Measurements from ENCODE around the gene PICK1. TPM values are rescaled to one million over a fixed set of nuclear protein-coding genes. Genes with fewer than 3 reads are reported as not detected.

Gene PICK1
- total and polyA plus RNA-seq, 2 of the 8 experiments (the other 6 are each of a cell fraction or from before 2014, with no cell fraction given) = 20.4 to 22.9 TPM

GRCh38 chr22:38073150-38074130, 16.2 kb downstream of the PICK1 start:
- FAIRE-seq = no peak
- no peak for DNase-seq (ENCODE audit: low read depth in 1 of 2, low spot score in 2 of 2)
- peaks cover 3 to 13% (median 8%) of the 10 kb centered on the region in 4 experiments; a peak in 7 of 8 replicates for H3K36me3 ChIP-seq (ENCODE audit: control insufficient read depth in 2 of 4, insufficient read depth in 4 of 4, low read length in 3 of 4)

More at GRCh38 chr22:38073150-38074130, 16.2 kb downstream of the PICK1 start:
- Histone ChIP-seq H3K4me3 (ENCODE audit: extremely low read depth in 1 of 4, insufficient read depth in 2 of 4, low read depth in 3 of 4, low read length in 4 of 4) (no peak overlapping the region), H4K91ac (replicated peaks; ENCODE audit: insufficient read length, low read length) (no peak overlapping the region), H2AFZ (ENCODE audit: low read length) (no peak overlapping the region), H2BK12ac (ENCODE audit: low read depth, low read length) (no peak overlapping the region), H3K4me1 (replicated peaks in 1 of 4; ENCODE audit: control insufficient read depth in 3 of 4, insufficient read depth in 4 of 4, low read length in 3 of 4) (no peaks in the 10 kb centered on the region), H4K5ac (ENCODE audit: insufficient read length, low read depth, low read length) (no peak overlapping the region), H2BK120ac (replicated peaks; ENCODE audit: low read depth, low read length) (no peak overlapping the region), H3K27ac (ENCODE audit: low read depth, low read length) (no peak overlapping the region), H2AK5ac (ENCODE audit: low read depth, low read length) (no peak overlapping the region), H2BK15ac (ENCODE audit: low read length) (no peak overlapping the region), H2BK5ac (ENCODE audit: low read depth, low read length) (no peak overlapping the region), H3K9ac (replicated peaks in 1 of 4; ENCODE audit: extremely low read depth in 1 of 4, low read depth in 3 of 4, low read length in 3 of 4) (no peak overlapping the region), H3K56ac (replicated peaks; ENCODE audit: insufficient read length, low read depth, low read length) (no peak overlapping the region), H3K23ac (ENCODE audit: insufficient read length) (no peak overlapping the region), H3K23me2 (ENCODE audit: low read depth, low read length) (no peaks in the 10 kb centered on the region), H3K9me3 (ENCODE audit: insufficient read depth in 2 of 2, low read depth in 1 of 2, low read length in 1 of 2) (no peaks in the 10 kb centered on the region), H4K8ac (ENCODE audit: extremely low read depth, insufficient read depth, low read length) (no peak overlapping the region), H3K79me2 (ENCODE audit: control insufficient read depth in 1 of 2, insufficient read depth in 2 of 2, low read length in 2 of 2) (no peaks in the 10 kb centered on the region), H3K4ac (replicated peaks; ENCODE audit: insufficient read length, low read depth, low read length) (no peak overlapping the region), H4K20me1 (replicated peaks in 1 of 2; ENCODE audit: control insufficient read depth in 1 of 2, insufficient read depth in 2 of 2, low read length in 2 of 2) (peaks cover 0 to 6% of the 10 kb centered on the region in 2 experiments), H2BK20ac (ENCODE audit: low read length) (no peak overlapping the region), H3K27me3 (replicated peaks in 1 of 4; ENCODE audit: control insufficient read depth in 3 of 4, extremely low read depth in 1 of 4, insufficient read depth in 3 of 4, low read length in 3 of 4) (no peaks in the 10 kb centered on the region), H3K4me2 (ENCODE audit: insufficient read depth in 1 of 2, low read depth in 2 of 2, low read length in 2 of 2) (no peak overlapping the region), H3K18ac (ENCODE audit: extremely low read depth, low read length) (no peak overlapping the region), H3K79me1 (ENCODE audit: low read depth, low read length) (no peaks in the 10 kb centered on the region), H3K14ac (ENCODE audit: insufficient read length) (no peak overlapping the region)
- 89% methylated on average over 27 of the region's 28 CpGs; no CpG with 5 or more reads in 1 of the 2 experiments for WGBS, 2 experiments (ENCODE audit: extremely low coverage in 1 of 2, insufficient coverage in 1 of 2, insufficient read length in 1 of 2, insufficient replicate concordance in 2 of 2, low coverage in 1 of 2, low lambda C conversion rate in 2 of 2, missing lambda C conversion rate in 1 of 2)
- ChIA-PET CTCF (ENCODE audit: partially characterized antibody) (interaction anchor here (0.5 to 12.5 kb wide), 24 partner anchors 8 to 544 kb away, joined by 3 to 264 read pairs (median 4); partner anchors contain the start of genes PICK1 and SLC16A8), POLR2A (ENCODE audit: partially characterized antibody) (interaction anchor here (0.6 to 1.6 kb wide), 6 partner anchors 11 to 130 kb away, joined by 3 to 5 read pairs (median 4); partner anchors contain the start of genes PICK1 and SLC16A8)
- TF ChIP-seq TBP (IDR thresholded peaks at IDR 0.05; ENCODE audit: low read depth, low read length) = no peak
- TF ChIP-seq FOSL1 (IDR thresholded peaks at IDR 0.05; ENCODE audit: insufficient read depth, low read depth, low read length) = no peak
- no peak for TF ChIP-seq RBBP5 (IDR thresholded peaks at IDR 0.05; ENCODE audit: borderline replicate concordance, low read depth, low read length)
- no peak for TF ChIP-seq ZNF274 (IDR thresholded peaks at IDR 0.05; ENCODE audit: borderline replicate concordance, extremely low read depth, low read length)
- no peak for TF ChIP-seq BCL11A (IDR thresholded peaks at IDR 0.05; ENCODE audit: low read depth in 2 of 2, low read length in 2 of 2)
- no peak for TF ChIP-seq SIN3A (conservative IDR thresholded peaks at IDR 0.05 in 1 of 2, IDR thresholded peaks at IDR 0.05 in 1 of 2; ENCODE audit: low read depth in 1 of 2, low read length in 2 of 2)
- TF ChIP-seq CREB1 (IDR thresholded peaks at IDR 0.05) = no peak
- no peak for TF ChIP-seq CHD1 (IDR thresholded peaks at IDR 0.05; ENCODE audit: low read depth, low read length)
- no peak for TF ChIP-seq ATF3 (IDR thresholded peaks at IDR 0.05; ENCODE audit: insufficient read depth, low read depth, low read length)
